A673 (cell line): ENCODE measurements around the gene PHLDA3. TPM values are rescaled to one million over a fixed set of nuclear protein-coding genes. Genes with fewer than 3 reads are reported as not detected.

ENCODE experiments used
- BruUV-seq: library from RNA; stranded (reverse); fragments of 400-500 nt; replicated peaks from 2 replicates; lab custom pipeline; 2021; lab: Mats Ljungman, UMichigan
- CTCF ChIA-PET: fragments of 300-600 bp; sonication (Branson Sonifier 250); formaldehyde crosslinking; loops from one replicate; lab custom pipeline; 2022; ENCODE audit warnings: antibody characterized with exemption; lab: Charles Lee
- POLR2A ChIA-PET: fragments of 300-600 bp; sonication (Branson Sonifier 250); formaldehyde crosslinking; loops from one replicate; lab custom pipeline; 2022; ENCODE audit warnings: antibody characterized with exemption; ENCODE audit not compliant: low non-redundant PET; lab: Charles Lee
- DNase-seq: peaks from one replicate; pipeline ENCODE4 v3.0.0-alpha.2; 2015; ENCODE audit warnings: low spot score
- H3K27ac ChIP-seq: fragments of 200-600 bp; sonication (generic); 2 replicates; pipeline ENCODE4 v1.5.1; 2016; ENCODE audit warnings: mixed run types, low read depth, mild to moderate bottlenecking, mixed read lengths, antibody characterized with exemption, low read length; ENCODE audit not compliant: poor library complexity, severe bottlenecking
- H3K27me3 ChIP-seq: fragments of 200-600 bp; sonication (generic); replicated peaks from 2 replicates; pipeline ENCODE4 v1.6.1; 2017; ENCODE audit warnings: mixed run types, low read depth, mild to moderate bottlenecking, mixed read lengths, antibody characterized with exemption, low read length; ENCODE audit not compliant: insufficient read depth, poor library complexity
- H3K36me3 ChIP-seq: fragments of 200-600 bp; sonication (generic); 2 replicates; pipeline ENCODE4 v1.6.1; 2016; ENCODE audit warnings: mixed run types, mild to moderate bottlenecking, mixed read lengths, antibody characterized with exemption, low read length; ENCODE audit not compliant: insufficient read depth, poor library complexity, severe bottlenecking
- H3K4me1 ChIP-seq: fragments of 200-600 bp; sonication (generic); 2 replicates; pipeline ENCODE4 v1.6.1; 2017; ENCODE audit warnings: mixed run types, mild to moderate bottlenecking, mixed read lengths, antibody characterized with exemption, low read length; ENCODE audit not compliant: insufficient read depth, poor library complexity, severe bottlenecking
- H3K4me3 ChIP-seq: fragments of 200-600 bp; sonication (generic); 2 replicates; pipeline ENCODE4 v1.5.1; 2016; ENCODE audit warnings: low read depth, mixed run types, mild to moderate bottlenecking, mixed read lengths, low read length; ENCODE audit not compliant: poor library complexity, severe bottlenecking
- H3K9me3 ChIP-seq: fragments of 200-600 bp; sonication (generic); 2 replicates; pipeline ENCODE4 v1.6.1; 2016; ENCODE audit warnings: mixed run types, low read depth, mild to moderate bottlenecking, mixed read lengths, antibody characterized with exemption, low read length; ENCODE audit not compliant: poor library complexity, severe bottlenecking
- EZH2 ChIP-seq: fragments of 200-600 bp; sonication (generic); IDR thresholded peaks from 2 replicates; pipeline ENCODE4 v1.6.1; 2017; ENCODE audit warnings: borderline replicate concordance, low read depth, mild to moderate bottlenecking, mixed read lengths, antibody characterized with exemption, low read length; ENCODE audit not compliant: poor library complexity, severe bottlenecking
- intact Hi-C: fragments of 100-400 bp; cut with micrococcal nuclease; formaldehyde crosslinking; loops from one replicate; pipeline ENCODE4 v1.10.0; 2022; ENCODE audit not compliant: unreplicated experiment
- total RNA-seq: library from RNA; stranded (reverse); gene quantifications from 2 replicates; pipeline ENCODE4 v1.2.3, GENCODE V29; 2021
- TF ChIP-seq, protein P1 (sequence below): fragments of 300-800, 200-600 bp; sonication (generic); conservative IDR thresholded peaks from 2 replicates; pipeline ENCODE4 v1.5.1; 2017; ENCODE audit warnings: low read depth, mild to moderate bottlenecking, antibody characterized with exemption, low read length, moderate library complexity, mixed read lengths

Gene PHLDA3
- total RNA-seq, 1 experiment from 2014 or later = 24.1 TPM

DNA sequence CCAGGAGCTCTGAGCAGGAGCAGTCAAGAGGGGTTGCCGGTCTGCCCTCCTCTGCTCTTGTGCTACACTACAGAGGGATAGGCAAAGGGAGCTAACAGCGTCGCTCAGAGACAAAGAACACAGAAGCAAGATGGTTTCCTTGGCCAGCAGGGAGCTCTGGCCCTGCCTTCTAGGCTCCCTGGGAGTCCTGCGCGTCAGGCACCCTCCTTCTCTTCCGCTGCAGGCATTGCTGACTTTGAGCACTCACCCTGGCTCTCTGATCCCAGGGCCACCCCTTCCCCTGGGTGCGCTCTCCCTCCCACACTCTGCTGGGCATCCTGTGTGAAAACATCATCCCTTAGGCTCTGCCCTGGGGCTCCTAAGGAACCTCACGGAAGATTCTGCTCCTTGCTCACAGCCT is 47.9 kb downstream of the PHLDA3 start:
- Histone ChIP-seq H3K4me1 (no peaks in the 10 kb centered on the region), H3K4me3 (no peak overlapping the region), H3K27me3 (no peaks in the 10 kb centered on the region), H3K36me3 (no peaks in the 10 kb centered on the region), H3K9me3 (no peaks in the 10 kb centered on the region), H3K27ac (no peak overlapping the region)
- intact Hi-C loops = no loop called here
- no peak for TF ChIP-seq EZH2
- TF ChIP-seq, protein P1, sequence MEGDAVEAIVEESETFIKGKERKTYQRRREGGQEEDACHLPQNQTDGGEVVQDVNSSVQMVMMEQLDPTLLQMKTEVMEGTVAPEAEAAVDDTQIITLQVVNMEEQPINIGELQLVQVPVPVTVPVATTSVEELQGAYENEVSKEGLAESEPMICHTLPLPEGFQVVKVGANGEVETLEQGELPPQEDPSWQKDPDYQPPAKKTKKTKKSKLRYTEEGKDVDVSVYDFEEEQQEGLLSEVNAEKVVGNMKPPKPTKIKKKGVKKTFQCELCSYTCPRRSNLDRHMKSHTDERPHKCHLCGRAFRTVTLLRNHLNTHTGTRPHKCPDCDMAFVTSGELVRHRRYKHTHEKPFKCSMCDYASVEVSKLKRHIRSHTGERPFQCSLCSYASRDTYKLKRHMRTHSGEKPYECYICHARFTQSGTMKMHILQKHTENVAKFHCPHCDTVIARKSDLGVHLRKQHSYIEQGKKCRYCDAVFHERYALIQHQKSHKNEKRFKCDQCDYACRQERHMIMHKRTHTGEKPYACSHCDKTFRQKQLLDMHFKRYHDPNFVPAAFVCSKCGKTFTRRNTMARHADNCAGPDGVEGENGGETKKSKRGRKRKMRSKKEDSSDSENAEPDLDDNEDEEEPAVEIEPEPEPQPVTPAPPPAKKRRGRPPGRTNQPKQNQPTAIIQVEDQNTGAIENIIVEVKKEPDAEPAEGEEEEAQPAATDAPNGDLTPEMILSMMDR = no peak
- ChIA-PET POLR2A (no interaction called here), CTCF (no interaction called here)
- BruUV-seq = no TSS peak
- no peak for DNase-seq

DNA sequence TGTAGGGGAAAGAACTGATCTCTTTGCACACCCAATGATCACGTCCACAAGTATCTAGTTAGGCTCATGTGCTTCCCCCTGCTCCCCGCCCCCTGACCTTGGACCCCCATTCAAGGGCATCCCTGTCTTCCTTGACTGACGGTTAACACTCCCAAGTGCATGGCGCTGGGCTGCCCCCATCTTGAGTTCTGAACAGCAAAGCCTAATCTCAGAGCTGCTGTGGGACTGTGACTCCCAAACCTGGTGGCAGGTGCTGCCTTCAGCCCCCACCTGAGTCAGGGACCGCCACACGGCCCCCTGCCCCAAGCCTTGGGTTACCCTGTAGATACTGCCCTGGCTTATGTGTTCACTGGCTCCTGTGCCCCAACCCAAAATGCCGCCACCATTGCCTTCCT is 48.4 kb downstream of the PHLDA3 start:
- Histone ChIP-seq H3K9me3 (no peaks in the 10 kb centered on the region), H3K36me3 (no peaks in the 10 kb centered on the region), H3K27me3 (no peaks in the 10 kb centered on the region), H3K27ac (no peak overlapping the region), H3K4me1 (no peaks in the 10 kb centered on the region), H3K4me3 (no peak overlapping the region)
- ChIA-PET POLR2A (no interaction called here), CTCF (no interaction called here)
- DNase-seq = no peak
- intact Hi-C loops = no loop called here
- TF ChIP-seq, protein P1 = no peak
- no peak for TF ChIP-seq EZH2
- no TSS peak for BruUV-seq

DNA sequence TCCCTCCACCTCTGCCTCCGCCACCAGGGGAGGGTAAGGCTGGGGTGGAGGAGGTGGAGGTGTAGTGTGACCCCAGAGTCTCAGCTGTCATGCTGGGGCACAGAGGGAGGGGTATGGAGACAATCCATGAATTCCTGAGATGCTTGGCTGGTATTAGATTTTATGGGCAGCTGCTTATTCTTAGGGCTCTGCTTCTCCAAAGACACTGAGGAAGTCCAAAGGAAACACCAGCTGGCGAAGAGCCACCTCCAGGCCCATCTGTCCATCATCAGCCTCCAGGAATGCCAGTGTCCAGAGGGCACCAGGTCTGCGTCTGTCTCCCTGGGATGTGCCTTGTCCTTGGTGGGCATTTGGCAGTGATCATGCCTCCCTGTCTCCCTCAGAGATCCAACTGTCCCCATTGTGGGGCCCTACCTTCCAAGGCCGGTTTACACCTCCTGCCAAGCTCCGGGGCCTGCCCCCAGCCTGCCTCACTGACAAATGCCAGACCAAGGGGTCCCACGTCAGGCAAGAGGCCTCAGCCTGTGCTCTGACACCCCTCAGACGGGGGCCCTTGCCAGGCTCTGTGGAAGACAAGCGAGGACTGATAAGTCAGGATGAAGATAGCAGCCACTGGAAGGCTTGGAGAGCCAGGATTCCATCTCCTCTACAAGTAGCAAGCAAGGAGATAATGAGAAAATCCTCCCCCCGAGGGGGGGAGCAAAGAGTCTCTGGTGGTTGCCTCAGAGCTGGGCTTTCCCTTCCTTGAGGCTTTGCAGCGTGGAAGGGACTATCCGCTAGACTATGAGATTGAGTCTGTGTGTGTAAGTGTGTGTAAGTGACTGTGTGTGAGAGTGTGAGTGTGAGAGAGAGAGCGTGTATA is 49.0 kb downstream of the PHLDA3 start:
- ChIA-PET CTCF (no interaction called here), POLR2A (no interaction called here)
- Histone ChIP-seq H3K9me3 (peaks cover 4% of the 10 kb centered on the region), H3K27me3 (no peaks in the 10 kb centered on the region), H3K36me3 (no peaks in the 10 kb centered on the region), H3K4me3 (no peak overlapping the region), H3K4me1 (no peaks in the 10 kb centered on the region), H3K27ac (no peak overlapping the region)
- DNase-seq = no peak
- BruUV-seq = no TSS peak
- intact Hi-C loops = no loop called here
- no peak for TF ChIP-seq EZH2

DNA sequence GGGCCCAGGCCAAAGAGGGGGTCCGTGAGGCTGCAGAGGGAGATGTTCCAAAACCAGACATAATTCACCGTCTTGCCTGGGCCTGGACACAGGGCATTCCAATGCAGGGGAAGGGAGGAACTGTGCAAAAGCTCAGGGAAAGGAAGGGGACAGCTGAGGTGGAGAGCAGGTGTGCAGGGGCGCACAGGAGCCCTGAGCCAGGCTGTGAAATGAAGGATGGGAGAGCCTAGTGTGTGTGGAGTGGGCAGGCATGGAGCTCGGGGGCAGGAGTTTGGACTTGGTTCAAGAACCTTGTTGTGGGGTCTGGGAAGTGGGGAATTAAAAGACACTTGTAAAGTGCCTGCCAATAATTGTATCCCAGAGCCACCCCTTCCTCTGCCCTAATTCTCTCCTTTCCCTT is 49.7 kb downstream of the PHLDA3 start:
- ChIA-PET POLR2A (no interaction called here), CTCF (no interaction called here)
- Histone ChIP-seq H3K4me1 (no peaks in the 10 kb centered on the region), H3K27ac (no peak overlapping the region), H3K4me3 (no peak overlapping the region), H3K27me3 (no peaks in the 10 kb centered on the region), H3K36me3 (no peaks in the 10 kb centered on the region), H3K9me3 (peaks cover 5% of the 10 kb centered on the region)
- TF ChIP-seq, protein P1 = no peak
- no peak for TF ChIP-seq EZH2
- BruUV-seq = no TSS peak
- intact Hi-C loops = no loop called here
- no peak for DNase-seq
